HL-60 (cell line): Measurements from ENCODE around the gene AGPAT1.

Source experiments
- DNase-seq, 2 experiments: peaks; one replicate each; pipeline ENCODE4 v3.0.0-alpha.2; 2010 to 2020; ENCODE audit warnings: low read depth in 1 of 2, low spot score in 1 of 2
- H3K27ac ChIP-seq: fragments of 250-450 bp; sonication (Bioruptor Pico); replicated peaks from 2 replicates; pipeline ENCODE4 v1.5.1; 2020; ENCODE audit warnings: mild to moderate bottlenecking, moderate library complexity
- H3K27me3 ChIP-seq: fragments of 250-450 bp; sonication (Bioruptor Pico); 2 replicates; pipeline ENCODE4 v1.5.1; 2021; ENCODE audit warnings: mild to moderate bottlenecking, moderate library complexity; ENCODE audit not compliant: insufficient read depth, poor library complexity, severe bottlenecking
- H3K4me3 ChIP-seq: replicated peaks from 2 replicates; pipeline ENCODE4 v1.5.1; 2011; ENCODE audit warnings: mild to moderate bottlenecking, control low read depth, low read length; ENCODE audit not compliant: insufficient read depth
- GABPA ChIP-seq: IDR thresholded peaks from 2 replicates; pipeline ENCODE4 v1.6.1; 2012; ENCODE audit warnings: low read depth
- POLR2AphosphoS5 ChIP-seq: IDR thresholded peaks from 2 replicates; pipeline ENCODE4 v1.6.1; 2012; ENCODE audit warnings: low read depth
- REST ChIP-seq: IDR thresholded peaks from 2 replicates; pipeline ENCODE4 v1.6.1; 2012; ENCODE audit warnings: low read depth; ENCODE audit not compliant: insufficient replicate concordance
- SPI1 ChIP-seq: IDR thresholded peaks from 2 replicates; pipeline ENCODE4 v1.6.1; 2012; ENCODE audit warnings: low read depth, mild to moderate bottlenecking, borderline replicate concordance
- TF ChIP-seq, protein P1 (sequence below): IDR thresholded peaks from one replicate; pipeline ENCODE4 v1.5.1; 2011; ENCODE audit warnings: low read length, control low read depth, inconsistent platforms; ENCODE audit not compliant: insufficient read depth

Gene AGPAT1

GRCh38 chr6:32182555-32182981, 6.7 kb upstream of the AGPAT1 start:
- H3K27ac ChIP-seq, result no peak overlapping the region

GRCh38 chr6:32181915-32182529, 6.1 kb upstream of the AGPAT1 start:
- Histone ChIP-seq H3K27me3 (no peaks in the 10 kb centered on the region), H3K4me3 (no peak overlapping the region), H3K27ac (no peak overlapping the region)
- no peak for TF ChIP-seq SPI1
- TF ChIP-seq POLR2AphosphoS5, result no peak
- TF ChIP-seq GABPA, result no peak
- TF ChIP-seq, protein P1, sequence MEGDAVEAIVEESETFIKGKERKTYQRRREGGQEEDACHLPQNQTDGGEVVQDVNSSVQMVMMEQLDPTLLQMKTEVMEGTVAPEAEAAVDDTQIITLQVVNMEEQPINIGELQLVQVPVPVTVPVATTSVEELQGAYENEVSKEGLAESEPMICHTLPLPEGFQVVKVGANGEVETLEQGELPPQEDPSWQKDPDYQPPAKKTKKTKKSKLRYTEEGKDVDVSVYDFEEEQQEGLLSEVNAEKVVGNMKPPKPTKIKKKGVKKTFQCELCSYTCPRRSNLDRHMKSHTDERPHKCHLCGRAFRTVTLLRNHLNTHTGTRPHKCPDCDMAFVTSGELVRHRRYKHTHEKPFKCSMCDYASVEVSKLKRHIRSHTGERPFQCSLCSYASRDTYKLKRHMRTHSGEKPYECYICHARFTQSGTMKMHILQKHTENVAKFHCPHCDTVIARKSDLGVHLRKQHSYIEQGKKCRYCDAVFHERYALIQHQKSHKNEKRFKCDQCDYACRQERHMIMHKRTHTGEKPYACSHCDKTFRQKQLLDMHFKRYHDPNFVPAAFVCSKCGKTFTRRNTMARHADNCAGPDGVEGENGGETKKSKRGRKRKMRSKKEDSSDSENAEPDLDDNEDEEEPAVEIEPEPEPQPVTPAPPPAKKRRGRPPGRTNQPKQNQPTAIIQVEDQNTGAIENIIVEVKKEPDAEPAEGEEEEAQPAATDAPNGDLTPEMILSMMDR, result no peak
- no peak for TF ChIP-seq REST
- no peak for DNase-seq

More at GRCh38 chr6:32182555-32182981, 6.7 kb upstream of the AGPAT1 start:
- TF ChIP-seq, protein P1, result no peak
- no peak for TF ChIP-seq SPI1
- no peak for TF ChIP-seq GABPA
- no peak for TF ChIP-seq REST
- no peak for TF ChIP-seq POLR2AphosphoS5
- H3K4me3 ChIP-seq, result no peak overlapping the region
- DNase-seq, result no peak
- H3K27me3 ChIP-seq, result no peaks in the 10 kb centered on the region

DNA sequence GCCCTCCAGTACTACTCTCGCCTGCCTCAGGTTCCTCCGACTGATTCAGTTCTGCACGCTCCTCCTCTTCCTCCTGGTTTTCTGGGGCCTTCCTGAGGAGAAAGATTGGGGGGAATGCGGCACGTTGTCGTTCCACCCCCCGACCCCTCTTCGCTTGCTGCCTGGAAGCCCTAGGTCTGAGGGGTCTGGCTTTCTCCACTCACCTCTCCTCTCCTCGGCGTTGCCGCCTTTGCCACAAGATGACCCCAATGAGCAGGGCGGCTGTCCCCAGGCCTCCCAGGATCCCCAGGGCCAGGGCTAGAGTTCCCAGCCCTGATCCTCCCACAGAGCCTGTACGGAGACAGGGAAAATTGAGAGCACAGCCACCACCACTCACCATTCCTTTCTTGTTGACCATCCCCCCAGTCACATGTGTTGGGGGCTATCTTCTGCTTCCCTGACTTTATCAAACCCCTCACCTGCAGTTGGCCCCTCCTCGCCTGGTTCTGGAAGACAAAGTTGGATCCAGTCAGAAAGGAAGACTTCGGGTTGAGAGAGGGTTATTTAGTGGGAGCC, 5.3 kb upstream of the AGPAT1 start:
- DNase-seq, result no peak
- H3K27ac ChIP-seq, result no peak overlapping the region
- H3K4me3 ChIP-seq, result no peak overlapping the region
- TF ChIP-seq, protein P1, result no peak
- TF ChIP-seq POLR2AphosphoS5, result no peak
- no peak for TF ChIP-seq SPI1
- TF ChIP-seq GABPA, result no peak
- TF ChIP-seq REST, result no peak
- H3K27me3 ChIP-seq, result no peaks in the 10 kb centered on the region
